HT-29 (cell line): ENCODE data around the gene RPS2. TPM values are rescaled to one million over a fixed set of nuclear protein-coding genes. Genes with fewer than 3 reads are reported as not detected.
A peak's percentile ranks its signal among the peaks of the same experiment; 100 is the strongest.
"Not testable (repeated sequence)": the region's sequence is repeated elsewhere in the genome, so short reads cannot be mapped to it uniquely, and the experiment has no call there.

Source experiments
- DNase-seq: peaks from one replicate; pipeline ENCODE4 v3.0.0-alpha.2; 2015; ENCODE audit warnings: low spot score
- total RNA-seq: library from RNA; depleted of rRNA; stranded (reverse); fragments of >200 nt; shearing (Covaris generic); gene quantifications from 2 replicates; pipeline ENCODE4 v1.2.3, GENCODE V29; 2014; rRNA removed

The RPS2 gene
- total RNA-seq, result 4,154 and 4,232 TPM in 2 replicates

GRCh38 chr16:1964506-1965395, at the start of gene RPS2:
RPS2 (minus strand) TSS chr16:1964826; CDS start chr16:1964625, 201 bp downstream.
- peak; percentile 100 for DNase-seq

- no peak for DNase-seq
Observed at GRCh38 chr16:2013527-2013926, 48.9 kb upstream of the RPS2 start.

GRCh38 chr16:2011726-2012125, 47.1 kb upstream of the RPS2 start:
- DNase-seq, result not testable (repeated sequence)

- peak; percentile 92 for DNase-seq
Observed at GRCh38 chr16:2009791-2010510, 45.3 kb upstream of the RPS2 start, which contains the start of gene ZNF598. ZNF598 (minus strand) TSS chr16:2009821.

- DNase-seq, result no peak
Observed at GRCh38 chr16:2009164-2009711, 44.6 kb upstream of the RPS2 start.

- DNase-seq, result peak; percentile 47
Observed at GRCh38 chr16:2008631-2009163, 44.1 kb upstream of the RPS2 start.

GRCh38 chr16:2008009-2008526, 43.4 kb upstream of the RPS2 start:
- DNase-seq, result peak; percentile 58

GRCh38 chr16:2007081-2007836, 42.6 kb upstream of the RPS2 start:
- no peak for DNase-seq

GRCh38 chr16:2006317-2006716, 41.7 kb upstream of the RPS2 start:
- DNase-seq, result no peak

GRCh38 chr16:2005646-2006045, 41.0 kb upstream of the RPS2 start:
- DNase-seq, result no peak

GRCh38 chr16:2004795-2005517, 40.3 kb upstream of the RPS2 start:
- DNase-seq, result no peak

GRCh38 chr16:2003827-2004641, 39.4 kb upstream of the RPS2 start:
- peak; percentile 95 for DNase-seq

- no peak for DNase-seq
Observed at GRCh38 chr16:2003231-2003826, 38.7 kb upstream of the RPS2 start.

- no peak for DNase-seq
Observed at GRCh38 chr16:2002406-2003230, 38.0 kb upstream of the RPS2 start.

GRCh38 chr16:2001456-2002355, 37.1 kb upstream of the RPS2 start:
- no peak for DNase-seq

GRCh38 chr16:2001035-2001434, 36.4 kb upstream of the RPS2 start:
- no peak for DNase-seq
